ENCODE measurements around the gene AGTR1.

The AGTR1 gene

DNA sequence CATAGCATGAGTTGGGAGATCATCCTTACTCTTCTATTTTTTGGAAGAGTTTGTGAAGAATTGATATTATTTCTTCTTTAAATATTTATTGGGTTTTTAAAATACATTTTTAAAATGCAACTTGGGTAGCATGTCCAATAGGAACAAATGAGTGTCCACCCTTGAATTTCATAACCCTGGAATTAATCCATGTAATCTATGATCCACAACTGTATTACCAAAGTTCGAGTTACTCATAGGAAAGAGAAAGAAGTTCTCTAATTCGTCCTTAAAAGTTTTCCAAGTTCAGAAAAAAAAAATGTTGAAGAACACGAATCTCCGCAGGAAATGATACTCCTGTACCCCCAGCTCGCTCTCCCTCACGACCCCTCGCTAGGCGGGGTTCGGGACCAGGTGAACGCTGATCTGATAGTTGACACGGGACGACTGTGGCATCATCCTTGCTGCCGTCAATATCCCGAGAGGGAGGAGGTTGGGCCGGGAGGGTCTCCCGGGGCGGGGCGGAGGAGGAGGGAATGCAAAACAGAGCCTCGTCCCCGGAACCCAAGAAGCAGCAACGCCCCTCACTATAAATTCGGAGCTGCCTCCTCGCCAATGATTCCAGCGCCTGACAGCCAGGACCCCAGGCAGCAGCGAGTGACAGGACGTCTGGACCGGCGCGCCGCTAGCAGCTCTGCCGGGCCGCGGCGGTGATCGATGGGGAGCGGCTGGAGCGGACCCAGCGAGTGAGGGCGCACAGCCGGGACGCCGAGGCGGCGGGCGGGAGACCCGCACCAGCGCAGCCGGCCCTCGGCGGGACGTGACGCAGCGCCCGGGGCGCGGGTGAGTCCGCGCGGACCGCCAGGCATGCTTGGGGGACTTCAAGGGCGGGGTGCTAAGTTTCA is at the start of gene AGTR1:
Gene AGTR1 (plus strand): TSS at position 598 of the 884 bp plus-strand sequence. CDS start 43,133 bp downstream, outside the sequence.
- DNase-seq (ENCODE audit: low read depth in 2 of 2): no peak

DNA sequence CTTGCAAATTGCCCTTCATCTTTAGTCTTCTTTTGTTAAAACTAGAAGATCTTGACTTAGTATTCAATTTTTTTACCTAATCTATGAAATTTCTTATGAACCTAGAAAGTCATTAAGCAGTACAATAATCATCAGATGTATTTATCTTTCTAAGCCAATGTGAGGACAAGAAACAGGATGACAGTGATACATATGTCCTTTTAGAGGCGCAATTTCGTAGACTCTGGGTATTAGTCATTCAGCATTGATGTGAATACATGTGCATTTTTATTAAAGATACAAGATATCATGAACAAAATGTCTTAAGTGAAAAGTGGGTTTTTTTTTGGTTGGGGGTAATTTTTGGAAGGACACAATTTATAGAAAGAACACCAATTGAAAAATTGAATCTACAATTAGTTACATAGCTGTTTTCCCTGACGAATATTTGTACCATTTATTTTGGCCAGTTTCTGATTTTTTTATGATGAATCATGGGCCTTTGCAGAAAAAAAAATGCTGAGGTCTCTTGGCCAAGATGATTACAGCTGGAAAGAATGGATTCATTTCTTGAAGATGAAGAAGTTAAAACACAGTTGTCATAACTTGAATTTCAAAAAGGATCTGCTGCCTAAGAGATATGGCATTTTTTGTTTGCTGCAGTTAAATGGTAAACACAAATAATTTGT is 48.9 kb upstream of the AGTR1 start:
- DNase-seq (ENCODE audit: low read depth in 2 of 2): no peak

DNA sequence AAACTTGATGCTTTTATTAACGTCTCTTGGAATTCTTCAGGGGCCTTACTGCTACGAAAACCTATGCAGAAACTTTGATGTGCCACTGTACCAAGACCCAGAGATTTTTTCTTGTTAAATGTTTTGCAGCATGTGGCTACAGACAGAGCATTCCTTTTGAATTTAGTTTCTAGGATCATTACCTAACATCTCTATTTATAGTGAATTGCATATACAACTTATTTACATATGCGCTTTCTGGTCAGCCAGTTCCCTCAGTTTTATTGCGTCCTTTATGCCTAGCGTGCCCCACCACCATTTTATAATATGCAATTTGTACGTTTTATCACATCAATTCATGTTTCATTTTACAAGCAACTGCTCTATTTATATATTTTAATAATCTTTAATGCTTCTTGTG is 46.2 kb upstream of the AGTR1 start:
- DNase-seq (ENCODE audit: low read depth in 2 of 2): no peak

DNA sequence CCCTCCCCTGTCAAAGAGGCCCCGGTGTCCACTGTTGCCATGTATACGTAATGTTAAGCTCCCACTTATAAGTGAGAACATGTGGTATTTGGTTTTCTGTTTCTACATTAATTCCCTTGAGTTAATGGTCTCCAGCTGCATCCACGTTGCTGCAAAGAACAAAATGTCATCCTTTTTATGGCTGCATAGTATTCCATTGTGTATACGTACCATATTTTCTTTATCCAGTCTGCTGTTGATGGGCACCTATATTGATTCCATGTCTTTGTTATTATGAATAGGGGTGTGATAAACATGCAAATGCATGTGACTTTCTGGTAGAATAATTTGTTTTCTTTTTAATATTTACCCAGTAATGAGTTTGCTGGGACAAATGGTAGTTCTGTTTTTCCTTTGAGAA is 43.3 kb upstream of the AGTR1 start:
- DNase-seq (ENCODE audit: low read depth in 2 of 2): no peak

DNA sequence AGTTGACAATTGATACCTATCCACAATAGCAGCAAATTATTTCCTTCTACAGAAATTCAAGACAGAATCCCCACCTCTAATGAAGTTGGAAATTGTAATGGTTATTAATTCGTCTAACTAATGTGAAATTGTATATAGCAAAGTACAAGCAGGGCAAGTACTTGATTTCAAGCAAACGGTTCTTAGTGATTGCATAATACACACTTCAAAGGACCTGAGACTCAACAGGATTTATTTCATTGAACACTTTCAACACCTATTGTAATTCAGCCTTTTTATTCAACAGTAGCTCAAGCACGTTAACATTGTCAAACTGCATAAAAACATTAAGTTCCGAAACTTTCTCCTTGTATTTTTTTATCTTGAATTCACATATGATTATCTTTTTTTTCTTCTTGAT is 40.2 kb upstream of the AGTR1 start:
- DNase-seq (ENCODE audit: low read depth in 2 of 2): no peak

DNA sequence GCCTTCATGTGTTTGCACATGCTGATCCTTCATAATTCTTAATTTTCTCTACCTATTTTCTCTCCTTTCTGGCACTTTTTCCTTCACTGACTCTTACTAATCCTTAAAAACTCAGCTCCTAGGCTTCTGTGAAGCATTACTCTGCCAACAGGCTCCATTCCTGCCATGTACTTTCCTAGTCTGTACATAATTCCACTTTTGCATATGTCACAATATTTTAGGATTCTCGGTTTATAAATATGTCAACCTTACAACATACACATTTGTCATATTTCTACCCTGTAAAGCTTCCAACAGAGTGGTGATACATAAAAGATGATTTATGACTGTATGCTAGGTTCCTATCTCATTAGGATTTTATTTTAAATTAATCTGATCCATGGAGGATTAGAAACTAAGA is 38.2 kb upstream of the AGTR1 start:
- DNase-seq (ENCODE audit: low read depth in 2 of 2): no peak

DNA sequence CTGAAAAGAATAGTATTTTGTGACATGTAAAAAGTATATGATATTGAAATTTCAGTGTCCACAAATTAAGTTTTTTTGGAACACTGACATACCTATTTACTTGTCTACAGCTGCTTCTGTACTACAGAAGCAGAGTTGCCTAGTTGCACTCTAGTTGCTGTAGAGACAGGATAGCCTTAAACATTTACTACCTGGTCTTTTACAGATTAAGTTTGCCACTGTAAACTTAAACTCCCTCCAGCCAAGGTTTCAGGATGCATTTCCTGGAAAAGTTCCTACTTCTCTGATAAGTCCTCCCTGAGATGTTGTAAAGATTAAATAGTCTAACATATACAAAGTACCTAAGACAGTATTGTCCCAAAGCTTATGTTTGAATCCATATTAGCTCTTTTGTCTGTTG is 17.4 kb upstream of the AGTR1 start:
- DNase-seq (ENCODE audit: low read depth in 2 of 2): no peak

DNA sequence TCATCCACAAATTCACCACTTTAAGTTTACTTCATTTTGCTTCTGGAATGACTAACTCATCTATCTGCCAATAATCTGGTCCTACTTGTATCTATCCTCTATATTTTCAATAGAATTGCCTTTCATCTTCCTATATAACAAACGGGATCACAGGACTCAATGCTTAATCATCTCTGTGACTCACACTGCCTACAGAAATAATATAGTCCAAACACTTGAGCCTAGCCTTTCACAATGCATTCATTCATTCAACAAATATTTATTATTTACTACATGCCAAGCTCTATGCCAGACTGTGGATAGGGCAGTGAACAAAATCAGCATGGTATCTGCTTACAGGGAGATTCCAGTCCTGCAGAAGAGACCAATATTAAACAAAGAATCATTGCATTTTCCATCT is 16.6 kb upstream of the AGTR1 start:
- no peak for DNase-seq (ENCODE audit: low read depth in 2 of 2)

DNA sequence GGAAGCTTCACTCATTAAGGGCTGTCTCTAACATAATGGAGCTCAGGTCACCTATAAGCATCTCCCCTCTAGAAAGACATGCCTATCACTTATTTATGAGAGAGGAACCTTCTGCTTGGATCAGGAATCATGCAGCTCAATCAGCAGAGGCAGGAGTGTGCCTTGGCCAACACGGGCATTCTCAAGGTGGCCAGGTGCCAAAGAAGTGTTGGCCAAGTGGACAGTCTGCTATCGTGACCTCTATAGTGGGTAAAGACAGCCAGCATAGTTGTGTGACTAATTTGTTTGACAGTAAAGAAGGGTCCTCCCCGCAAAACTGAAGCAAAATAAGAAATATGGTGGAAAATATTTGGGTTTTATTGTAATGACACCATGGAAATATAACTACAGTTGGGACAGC is 14.7 kb upstream of the AGTR1 start:
- no peak for DNase-seq (ENCODE audit: low read depth in 2 of 2)

DNA sequence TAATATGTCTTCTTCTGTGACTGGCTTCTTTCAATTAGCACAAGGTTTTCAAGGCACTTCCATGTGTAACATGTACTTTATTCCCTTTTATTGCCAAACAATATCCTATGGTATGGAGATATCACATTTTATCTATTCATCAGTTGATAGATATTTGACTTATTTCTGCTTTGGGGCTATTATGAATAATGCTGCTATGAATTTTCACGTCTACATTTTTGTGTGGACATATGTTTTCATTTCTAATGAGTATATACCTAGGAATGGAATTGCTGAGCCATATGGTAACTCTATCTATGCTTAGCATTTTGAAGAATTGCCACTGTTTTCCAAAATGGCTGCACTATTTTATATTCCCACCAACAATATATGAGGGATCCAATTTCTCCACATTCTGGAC is 3.6 kb upstream of the AGTR1 start:
- DNase-seq (ENCODE audit: low read depth in 2 of 2): no peak

DNA sequence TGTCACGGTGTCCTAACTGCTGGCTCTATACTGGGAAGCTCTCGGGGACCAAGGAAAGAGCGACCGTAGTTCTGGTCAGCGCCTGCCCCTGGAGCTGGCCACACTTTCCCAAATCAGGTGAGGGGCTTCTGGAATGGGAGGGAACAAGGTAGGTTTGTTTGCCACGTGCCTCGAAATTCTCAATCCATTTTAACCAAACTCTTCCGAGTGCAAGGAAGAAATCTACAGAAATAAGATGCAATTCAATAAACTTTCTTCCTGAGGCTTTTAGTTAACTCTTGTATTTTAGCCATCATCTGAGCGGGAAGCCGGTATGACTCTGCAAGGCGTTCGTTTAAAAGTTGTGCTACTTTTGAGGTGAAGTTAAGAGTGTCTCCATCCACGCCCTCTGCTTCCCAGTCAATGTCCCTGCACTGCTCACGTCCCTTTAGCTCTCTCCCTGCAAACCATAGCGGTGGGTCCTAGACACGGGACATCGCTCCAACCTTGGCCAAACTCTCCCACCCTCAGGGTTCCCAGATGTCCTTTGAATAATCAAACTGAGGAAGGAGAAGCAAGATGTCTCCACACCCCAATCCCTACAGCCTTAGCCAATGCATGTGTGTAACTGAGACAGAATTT is 597 bp downstream of the AGTR1 start:
- DNase-seq (ENCODE audit: low read depth in 2 of 2): no peak

DNA sequence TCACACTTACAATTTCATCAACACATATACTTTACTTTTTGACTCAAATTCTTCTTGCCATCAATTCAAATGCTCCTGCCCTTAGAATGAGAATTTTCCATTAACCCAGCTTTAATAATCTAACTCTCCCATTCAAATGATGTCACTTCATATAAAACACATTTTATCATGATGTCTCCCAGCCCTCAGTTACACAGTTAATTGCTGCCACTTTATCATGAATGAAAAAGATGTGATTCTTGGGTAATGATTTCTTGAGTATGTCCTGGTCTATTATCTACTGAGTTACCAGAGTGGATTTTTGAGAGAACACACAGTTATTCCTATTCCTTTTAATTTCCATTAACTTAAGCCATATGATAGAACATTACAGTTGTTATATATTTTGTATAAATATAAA is 7.6 kb downstream of the AGTR1 start:
- DNase-seq (ENCODE audit: low read depth in 2 of 2): no peak

DNA sequence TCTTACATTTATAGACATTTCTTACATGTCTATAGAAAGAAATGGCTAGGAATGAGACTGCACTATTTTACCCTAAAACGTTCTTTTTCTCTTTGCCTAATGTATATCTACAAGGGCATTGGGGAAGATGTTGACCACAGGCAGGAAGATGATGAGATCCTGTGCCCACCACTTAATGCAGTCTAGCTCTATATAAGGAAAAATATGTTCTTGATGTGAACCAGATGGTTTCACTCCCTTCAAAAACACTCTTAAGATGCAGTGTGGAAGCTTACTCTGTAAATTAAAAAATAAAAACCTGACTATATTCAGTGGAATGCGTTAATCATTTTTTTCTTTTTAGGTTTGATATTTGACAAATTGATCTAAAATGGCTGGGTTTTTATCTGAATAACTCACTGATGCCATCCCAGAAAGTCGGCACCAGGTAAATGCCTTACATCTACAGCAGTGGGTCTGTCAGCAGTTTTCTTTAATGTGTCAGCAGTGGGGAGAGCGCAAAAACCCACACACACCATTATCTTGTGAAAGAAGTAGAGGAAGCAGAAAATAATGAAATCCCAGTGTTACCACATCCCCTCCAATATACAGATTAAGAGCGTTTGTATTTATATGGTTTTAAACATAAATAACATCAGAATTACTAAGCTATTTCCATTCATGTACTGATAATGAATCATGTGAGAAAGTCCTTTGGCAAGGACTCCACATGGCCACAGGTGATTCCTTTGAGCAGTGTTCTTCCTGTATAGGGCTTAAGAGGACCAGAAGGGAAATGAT is 10.1 kb downstream of the AGTR1 start:
- DNase-seq (ENCODE audit: low read depth in 2 of 2): no peak

DNA sequence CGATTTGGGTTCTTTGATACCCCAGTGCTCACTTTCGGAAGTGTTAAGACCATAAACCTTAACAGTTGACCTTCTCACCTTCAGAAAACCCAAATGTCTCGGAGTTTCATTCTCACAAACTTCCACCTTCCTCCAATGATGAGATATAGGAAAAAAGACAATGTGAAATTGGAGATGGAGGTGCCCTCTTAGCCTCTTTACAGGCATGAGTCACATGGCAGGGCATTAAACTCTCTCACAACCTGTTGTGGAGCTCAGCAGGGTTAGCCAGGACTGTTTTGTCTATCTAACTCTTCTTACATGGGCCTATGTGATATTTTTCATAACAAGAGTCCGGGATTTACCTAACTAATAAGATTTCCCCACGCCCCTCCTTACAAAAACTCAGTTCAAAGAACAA is 10.7 kb downstream of the AGTR1 start:
- DNase-seq (ENCODE audit: low read depth in 2 of 2): no peak

DNA sequence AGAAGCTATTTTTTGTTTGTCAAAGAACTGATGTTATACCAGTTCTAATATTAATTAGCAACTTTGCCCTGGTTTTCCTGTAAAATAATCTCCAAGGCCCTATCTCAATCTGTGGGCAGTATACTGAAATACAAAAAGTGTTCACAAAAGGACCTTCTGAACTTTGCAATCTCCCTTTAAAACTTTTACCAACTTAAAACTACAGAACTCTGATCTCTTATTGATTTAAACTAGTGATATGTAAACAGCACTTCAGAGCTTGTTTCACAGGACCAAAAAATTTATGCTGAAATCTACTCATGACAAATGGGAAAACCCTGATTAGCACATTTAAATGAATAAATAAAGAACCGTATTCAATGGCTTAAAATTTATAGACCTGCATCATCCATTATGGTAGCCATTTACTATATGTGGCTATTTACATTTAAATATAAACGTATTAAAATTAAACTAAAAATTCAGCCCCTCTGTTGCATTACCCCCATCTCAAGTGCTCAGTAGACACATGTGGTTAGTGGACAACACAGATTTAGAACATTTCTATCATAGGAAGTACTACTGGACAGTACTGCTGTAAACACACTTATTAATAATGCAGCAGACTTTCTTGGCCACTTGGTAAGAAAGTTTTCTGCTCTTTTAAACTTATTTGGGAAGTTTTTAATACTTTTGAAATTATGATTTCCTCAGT is 12.0 kb downstream of the AGTR1 start:
- DNase-seq (ENCODE audit: low read depth in 2 of 2): no peak

DNA sequence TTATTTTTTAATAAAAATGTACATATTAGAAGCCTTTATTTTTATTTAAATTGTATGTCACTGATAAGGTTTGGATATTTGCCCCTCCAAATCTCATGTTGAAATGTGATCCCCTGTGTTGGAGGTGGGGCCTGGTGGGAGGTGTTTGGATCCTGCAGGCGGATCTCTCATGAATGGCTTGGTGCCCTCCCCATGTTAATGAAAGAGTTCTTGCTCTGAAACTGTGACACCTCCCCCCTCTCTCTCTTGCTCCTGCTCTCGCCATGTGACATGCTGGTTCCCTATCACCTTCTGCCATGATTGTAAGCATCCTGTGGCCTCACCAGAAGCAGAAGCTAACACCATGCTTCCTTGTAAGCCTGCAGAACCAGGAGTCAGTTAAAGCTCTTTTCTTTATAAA is 13.0 kb downstream of the AGTR1 start:
- DNase-seq (ENCODE audit: low read depth in 2 of 2): no peak

DNA sequence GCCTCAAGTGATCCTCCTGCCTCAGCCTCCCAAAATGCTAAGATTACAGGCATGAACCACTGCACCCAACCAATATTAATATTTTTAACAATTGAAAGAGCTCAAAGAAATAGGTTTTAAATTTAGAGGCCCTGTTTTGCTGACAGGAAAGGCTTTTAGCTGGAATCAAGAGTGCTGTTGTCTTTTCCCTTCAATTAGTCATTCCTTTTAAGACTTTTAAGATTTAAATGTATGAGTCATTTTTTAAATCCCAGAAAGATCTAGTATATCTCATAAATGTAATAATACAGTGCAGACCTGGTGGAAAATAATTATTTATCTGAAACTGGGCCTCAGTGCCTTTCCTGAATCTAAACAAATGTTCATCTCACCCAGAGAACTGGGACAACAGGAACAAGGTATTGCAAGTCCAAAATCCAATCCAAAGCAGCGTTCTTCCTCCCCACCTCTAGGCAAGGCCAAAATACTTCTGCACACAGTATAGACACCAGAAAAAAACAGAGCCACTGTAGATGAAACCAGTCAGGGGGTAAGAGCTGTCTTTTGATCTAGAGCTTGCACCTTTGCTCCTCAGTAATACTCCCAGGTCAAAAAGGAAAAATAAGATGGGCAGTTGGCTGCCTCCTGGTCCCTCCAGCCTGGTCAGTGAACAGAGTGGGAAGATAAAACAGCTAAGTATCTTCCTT is 14.4 kb downstream of the AGTR1 start:
- DNase-seq (ENCODE audit: low read depth in 2 of 2): no peak

DNA sequence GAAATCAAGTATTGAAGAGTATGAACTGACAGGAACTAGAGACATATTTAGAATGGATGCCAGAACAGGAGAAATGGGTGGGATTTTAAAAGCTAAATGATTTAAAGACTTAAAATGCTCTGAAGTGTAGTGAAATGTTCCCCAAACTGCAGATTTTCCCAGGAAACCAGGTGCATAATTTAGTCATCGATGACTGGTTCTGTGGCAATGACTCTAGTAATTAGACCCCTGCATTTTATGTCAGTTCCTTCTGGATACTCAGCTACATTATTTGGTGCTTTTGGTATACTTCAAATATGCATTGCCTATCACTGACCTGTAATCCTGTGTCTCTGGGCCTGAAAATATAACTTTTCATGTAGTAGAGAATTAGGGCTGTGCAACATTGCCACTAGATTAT is 16.8 kb downstream of the AGTR1 start:
- DNase-seq (ENCODE audit: low read depth in 2 of 2): no peak

DNA sequence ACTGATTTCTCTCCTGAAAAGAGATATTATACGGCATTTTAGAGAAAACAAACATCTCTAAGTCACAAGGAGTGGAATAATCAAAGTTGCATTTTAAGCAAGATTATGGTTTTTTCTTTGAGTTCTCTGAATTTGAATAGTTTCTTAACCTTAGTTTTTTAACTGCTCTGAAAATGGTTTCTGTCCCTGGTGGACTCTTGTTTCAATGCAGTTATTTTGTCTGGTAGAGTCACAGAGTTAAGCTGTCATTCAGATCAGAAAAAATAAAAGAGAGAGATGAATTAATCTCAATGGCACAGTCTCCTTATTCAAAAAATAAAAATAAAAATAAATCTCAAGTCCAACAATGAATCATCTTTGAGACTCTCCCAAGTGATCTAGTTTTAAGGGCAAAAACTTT is 19.0 kb downstream of the AGTR1 start:
- no peak for DNase-seq (ENCODE audit: low read depth in 2 of 2)

DNA sequence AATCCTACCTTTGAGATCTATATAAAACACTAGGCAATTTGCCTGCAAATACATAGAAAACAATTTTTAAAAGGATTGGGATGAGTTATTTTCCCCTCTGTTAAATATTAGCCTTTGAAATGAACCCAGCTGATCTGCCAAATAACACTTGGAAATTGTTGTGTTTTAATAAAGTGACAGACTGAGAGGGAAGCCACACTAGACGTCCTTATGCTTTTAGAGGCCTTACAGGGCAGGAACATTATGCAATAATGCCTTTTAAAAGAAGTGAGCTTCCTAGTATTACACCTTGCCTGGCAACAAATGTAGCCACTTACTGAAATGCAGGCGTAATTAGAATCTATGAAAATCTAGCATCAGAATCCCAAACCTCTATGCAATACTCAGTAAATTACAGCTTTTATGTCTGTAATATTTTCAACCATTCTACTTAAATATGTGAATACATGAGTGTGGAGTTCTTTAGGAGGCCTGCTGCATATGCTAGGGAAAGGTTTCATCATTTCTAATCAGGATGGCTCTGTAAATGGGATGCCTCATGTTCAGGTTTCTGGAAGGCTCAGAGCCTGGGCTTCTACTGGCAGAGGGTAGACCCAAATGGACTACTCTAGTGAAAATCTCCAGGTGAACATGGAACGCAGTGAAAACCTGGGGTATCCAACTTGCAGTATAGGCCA is 20.3 kb downstream of the AGTR1 start:
- DNase-seq (ENCODE audit: low read depth in 2 of 2): no peak
